ENCODE measurements around the gene DDR1.
"Not testable (repeated sequence)": the region's sequence is repeated elsewhere in the genome, so short reads cannot be mapped to it uniquely, and the experiment has no call there.

The DDR1 gene

GRCh38 chr6:30855429-30856075, 28.8 kb upstream of the DDR1 start:
- Histone ChIP-seq H3K9me3 (ENCODE audit: control insufficient read depth in 1 of 2, low read length in 2 of 2) (no peaks in the 10 kb centered on the region), H3K27me3 (ENCODE audit: low read depth, low read length) (no peaks in the 10 kb centered on the region), H3K27ac (ENCODE audit: low read length) (no peak overlapping the region), H3K4me3 (ENCODE audit: low read depth in 1 of 2, low read length in 2 of 2) (no peak overlapping the region), H3K36me3 (ENCODE audit: control insufficient read depth in 1 of 2, insufficient read depth in 2 of 2, low read length in 2 of 2) (no peaks in the 10 kb centered on the region), H3K4me1 (ENCODE audit: control insufficient read depth in 1 of 2, insufficient read depth in 2 of 2, low read length in 2 of 2) (no peaks in the 10 kb centered on the region)

DNA sequence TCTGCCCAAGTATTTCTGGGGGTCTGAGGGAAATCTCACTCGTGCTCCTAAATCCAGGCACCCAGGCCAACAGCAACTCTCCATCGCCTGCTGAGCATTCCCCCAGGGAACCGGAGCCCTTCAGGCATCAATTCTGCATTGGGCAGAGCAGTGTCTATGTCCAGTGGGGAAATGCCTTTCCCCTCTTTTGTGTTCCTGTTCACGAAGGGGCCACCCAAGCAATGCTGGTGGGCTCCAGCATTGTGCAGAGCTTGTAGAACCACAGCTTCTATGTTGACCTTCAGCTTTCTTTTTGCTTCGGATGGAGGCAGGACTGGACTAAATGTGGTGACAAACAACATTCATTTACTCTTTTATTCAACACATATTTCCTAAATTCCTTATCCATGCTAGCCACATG, 27.2 kb upstream of the DDR1 start:
- Histone ChIP-seq H3K4me3 (ENCODE audit: low read depth in 1 of 2, low read length in 2 of 2) (no peak overlapping the region), H3K27me3 (ENCODE audit: low read depth, low read length) (no peaks in the 10 kb centered on the region), H3K36me3 (ENCODE audit: control insufficient read depth in 1 of 2, insufficient read depth in 2 of 2, low read length in 2 of 2) (no peaks in the 10 kb centered on the region), H3K4me1 (ENCODE audit: control insufficient read depth in 1 of 2, insufficient read depth in 2 of 2, low read length in 2 of 2) (no peaks in the 10 kb centered on the region), H3K27ac (ENCODE audit: low read length) (no peak overlapping the region), H3K9me3 (ENCODE audit: control insufficient read depth in 1 of 2, low read length in 2 of 2) (no peaks in the 10 kb centered on the region)

- H3K27me3 ChIP-seq (ENCODE audit: low read depth, low read length) = no peaks in the 10 kb centered on the region
- H3K9me3 ChIP-seq (ENCODE audit: control insufficient read depth in 1 of 2, low read length in 2 of 2) = no peaks in the 10 kb centered on the region
- no peak overlapping the region for H3K27ac ChIP-seq (ENCODE audit: low read length)
Measured at GRCh38 chr6:30857549-30857948, 26.8 kb upstream of the DDR1 start.

GRCh38 chr6:30859726-30860125, 24.6 kb upstream of the DDR1 start:
- not testable (repeated sequence) for H3K9me3 ChIP-seq (ENCODE audit: control insufficient read depth in 1 of 2, low read length in 2 of 2); H3K4me3 ChIP-seq (ENCODE audit: low read depth in 1 of 2, low read length in 2 of 2); H3K27ac ChIP-seq (ENCODE audit: low read length); H3K4me1 ChIP-seq (ENCODE audit: control insufficient read depth in 1 of 2, insufficient read depth in 2 of 2, low read length in 2 of 2); H3K36me3 ChIP-seq (ENCODE audit: control insufficient read depth in 1 of 2, insufficient read depth in 2 of 2, low read length in 2 of 2); H3K27me3 ChIP-seq (ENCODE audit: low read depth, low read length)

More at GRCh38 chr6:30857549-30857948, 26.8 kb upstream of the DDR1 start:
- Histone ChIP-seq H3K4me3 (ENCODE audit: low read depth in 1 of 2, low read length in 2 of 2) (no peak overlapping the region), H3K36me3 (ENCODE audit: control insufficient read depth in 1 of 2, insufficient read depth in 2 of 2, low read length in 2 of 2) (no peaks in the 10 kb centered on the region), H3K4me1 (ENCODE audit: control insufficient read depth in 1 of 2, insufficient read depth in 2 of 2, low read length in 2 of 2) (no peaks in the 10 kb centered on the region)

DNA sequence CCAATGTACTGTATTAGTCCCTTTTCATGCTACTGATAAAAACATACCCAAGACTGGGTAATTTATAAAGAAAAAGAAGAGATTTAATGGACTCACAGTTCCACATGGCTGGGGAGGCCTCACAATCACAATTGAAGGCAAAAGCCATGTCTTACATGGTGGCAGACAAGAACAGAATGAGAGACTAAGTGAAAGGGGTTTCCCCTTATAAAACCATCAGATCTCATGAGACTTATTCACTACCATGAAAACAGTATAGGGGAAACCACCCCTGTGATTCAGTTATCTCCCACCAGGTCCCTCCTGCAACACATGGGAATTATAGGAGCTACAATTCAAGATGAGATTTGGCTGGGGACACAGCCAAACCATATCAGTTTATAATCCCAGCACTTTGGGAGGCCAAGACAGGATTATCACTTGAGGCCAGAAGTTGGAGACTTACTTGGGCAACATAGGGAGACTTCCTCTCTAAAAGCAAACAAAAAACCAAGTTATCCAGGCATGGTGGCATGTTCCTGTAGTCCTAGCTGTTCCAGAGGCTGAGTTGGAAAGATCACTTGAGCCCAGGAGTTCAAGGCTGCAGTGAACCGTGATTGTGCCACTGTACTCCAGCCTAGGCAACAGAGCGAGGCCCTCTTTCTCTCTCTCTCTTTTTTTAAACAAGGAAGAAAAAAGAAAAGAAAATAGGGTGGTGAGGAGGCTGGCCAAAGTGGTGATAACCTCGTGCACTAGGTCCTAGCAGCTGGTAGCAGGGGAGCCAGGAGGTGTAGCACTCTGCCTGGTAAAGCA, 22.9 kb upstream of the DDR1 start:
- Histone ChIP-seq H3K4me3 (ENCODE audit: low read depth in 1 of 2, low read length in 2 of 2) (no peak overlapping the region), H3K9me3 (ENCODE audit: control insufficient read depth in 1 of 2, low read length in 2 of 2) (no peaks in the 10 kb centered on the region), H3K27ac (ENCODE audit: low read length) (no peak overlapping the region), H3K4me1 (ENCODE audit: control insufficient read depth in 1 of 2, insufficient read depth in 2 of 2, low read length in 2 of 2) (no peaks in the 10 kb centered on the region), H3K36me3 (ENCODE audit: control insufficient read depth in 1 of 2, insufficient read depth in 2 of 2, low read length in 2 of 2) (no peaks in the 10 kb centered on the region), H3K27me3 (ENCODE audit: low read depth, low read length) (no peaks in the 10 kb centered on the region)

- no peak overlapping the region for H3K27ac ChIP-seq (ENCODE audit: low read length)
- no peak overlapping the region for H3K4me3 ChIP-seq (ENCODE audit: low read depth in 1 of 2, low read length in 2 of 2)
- H3K4me1 ChIP-seq (ENCODE audit: control insufficient read depth in 1 of 2, insufficient read depth in 2 of 2, low read length in 2 of 2) = no peaks in the 10 kb centered on the region
- no peaks in the 10 kb centered on the region for H3K9me3 ChIP-seq (ENCODE audit: control insufficient read depth in 1 of 2, low read length in 2 of 2)
- no peaks in the 10 kb centered on the region for H3K27me3 ChIP-seq (ENCODE audit: low read depth, low read length)
- no peaks in the 10 kb centered on the region for H3K36me3 ChIP-seq (ENCODE audit: control insufficient read depth in 1 of 2, insufficient read depth in 2 of 2, low read length in 2 of 2)
Measured at GRCh38 chr6:30862156-30862875, 22.0 kb upstream of the DDR1 start.

- no peak overlapping the region for H3K27ac ChIP-seq (ENCODE audit: low read length)
- H3K4me1 ChIP-seq (ENCODE audit: control insufficient read depth in 1 of 2, insufficient read depth in 2 of 2, low read length in 2 of 2) = no peaks in the 10 kb centered on the region
- peaks cover 0 to 4% of the 10 kb centered on the region in 2 donors for H3K9me3 ChIP-seq (ENCODE audit: control insufficient read depth in 1 of 2, low read length in 2 of 2)
- H3K36me3 ChIP-seq (ENCODE audit: control insufficient read depth in 1 of 2, insufficient read depth in 2 of 2, low read length in 2 of 2) = no peaks in the 10 kb centered on the region
- H3K4me3 ChIP-seq (ENCODE audit: low read depth in 1 of 2, low read length in 2 of 2) = no peak overlapping the region
- no peaks in the 10 kb centered on the region for H3K27me3 ChIP-seq (ENCODE audit: low read depth, low read length)
Measured at GRCh38 chr6:30864325-30864724, 20.0 kb upstream of the DDR1 start.

DNA sequence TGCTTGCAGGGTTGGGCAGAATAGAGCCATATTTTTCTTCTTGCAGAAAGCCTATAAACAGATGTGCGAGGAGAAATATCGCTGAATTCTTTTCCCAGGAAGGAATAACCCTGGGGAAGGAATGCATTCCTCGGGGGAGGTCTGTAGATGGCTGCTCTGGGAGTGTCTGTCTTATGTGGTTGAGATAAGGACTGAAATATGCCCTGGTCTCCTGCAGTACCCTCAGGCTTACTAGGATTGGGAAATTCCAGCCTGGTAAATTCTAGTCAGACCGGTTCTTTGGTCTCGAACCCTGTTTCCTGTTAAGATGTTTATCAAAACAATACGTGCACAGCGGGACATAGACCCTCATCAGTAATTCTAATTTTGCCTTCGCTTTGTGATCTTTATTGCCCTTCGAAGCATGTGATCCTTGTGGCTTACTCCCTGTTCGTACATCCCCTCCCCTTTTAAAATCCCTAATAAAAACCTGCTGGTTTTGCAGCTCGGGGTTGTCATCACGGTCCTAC, 15.0 kb upstream of the DDR1 start:
- not testable (repeated sequence) for H3K4me3 ChIP-seq (ENCODE audit: low read depth in 1 of 2, low read length in 2 of 2); H3K27me3 ChIP-seq (ENCODE audit: low read depth, low read length); H3K4me1 ChIP-seq (ENCODE audit: control insufficient read depth in 1 of 2, insufficient read depth in 2 of 2, low read length in 2 of 2); H3K27ac ChIP-seq (ENCODE audit: low read length); H3K36me3 ChIP-seq (ENCODE audit: control insufficient read depth in 1 of 2, insufficient read depth in 2 of 2, low read length in 2 of 2)
- peaks cover 0 to 13% of the 10 kb centered on the region in 2 donors for H3K9me3 ChIP-seq (ENCODE audit: control insufficient read depth in 1 of 2, low read length in 2 of 2)

- Histone ChIP-seq H3K36me3 (ENCODE audit: control insufficient read depth in 1 of 2, insufficient read depth in 2 of 2, low read length in 2 of 2) (no peaks in the 10 kb centered on the region), H3K4me3 (ENCODE audit: low read depth in 1 of 2, low read length in 2 of 2) (no peak overlapping the region), H3K9me3 (ENCODE audit: control insufficient read depth in 1 of 2, low read length in 2 of 2) (peaks cover 0 to 13% of the 10 kb centered on the region in 2 donors), H3K27me3 (ENCODE audit: low read depth, low read length) (no peaks in the 10 kb centered on the region), H3K4me1 (ENCODE audit: control insufficient read depth in 1 of 2, insufficient read depth in 2 of 2, low read length in 2 of 2) (peaks cover 0 to 4% of the 10 kb centered on the region in 2 donors), H3K27ac (ENCODE audit: low read length) (no peak overlapping the region)
Measured at GRCh38 chr6:30870546-30870945, 13.8 kb upstream of the DDR1 start.

DNA sequence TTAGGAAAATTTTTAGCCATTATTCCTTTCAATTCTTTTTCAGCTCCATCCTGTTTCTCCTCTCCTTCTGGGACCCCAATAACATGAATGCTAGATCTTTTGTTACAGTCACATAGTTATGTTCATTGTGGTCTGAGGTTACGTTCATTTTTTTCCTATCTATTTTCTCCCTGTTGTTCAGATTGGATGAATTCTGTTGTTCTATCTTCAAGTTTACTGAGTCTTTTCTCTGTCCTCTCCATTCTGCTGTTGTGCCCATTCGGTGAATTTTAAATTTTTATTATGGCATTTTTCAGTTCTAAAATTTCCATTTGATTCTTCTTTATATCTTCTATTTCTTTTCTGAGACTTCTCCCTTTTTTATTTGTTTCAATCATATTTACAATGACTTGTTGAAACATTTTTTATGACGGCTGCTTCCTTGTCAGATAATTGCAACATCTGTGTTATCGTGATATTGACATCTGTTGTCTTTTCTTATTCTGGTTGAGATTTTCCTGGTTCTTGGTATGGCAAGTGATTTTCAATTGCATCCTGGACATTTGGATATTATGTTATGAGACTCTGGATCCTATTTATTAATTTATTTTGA, 12.6 kb upstream of the DDR1 start:
- no peaks in the 10 kb centered on the region for H3K36me3 ChIP-seq (ENCODE audit: control insufficient read depth in 1 of 2, insufficient read depth in 2 of 2, low read length in 2 of 2)
- H3K27ac ChIP-seq (ENCODE audit: low read length) = no peak overlapping the region
- no peak overlapping the region for H3K4me3 ChIP-seq (ENCODE audit: low read depth in 1 of 2, low read length in 2 of 2)
- H3K4me1 ChIP-seq (ENCODE audit: control insufficient read depth in 1 of 2, insufficient read depth in 2 of 2, low read length in 2 of 2) = peaks cover 0 to 13% of the 10 kb centered on the region in 2 donors
- no peaks in the 10 kb centered on the region for H3K27me3 ChIP-seq (ENCODE audit: low read depth, low read length)
- peaks cover 0 to 13% of the 10 kb centered on the region in 2 donors for H3K9me3 ChIP-seq (ENCODE audit: control insufficient read depth in 1 of 2, low read length in 2 of 2)

- Histone ChIP-seq H3K27me3 (ENCODE audit: low read depth, low read length) (no peaks in the 10 kb centered on the region), H3K36me3 (ENCODE audit: control insufficient read depth in 1 of 2, insufficient read depth in 2 of 2, low read length in 2 of 2) (no peaks in the 10 kb centered on the region), H3K9me3 (ENCODE audit: control insufficient read depth in 1 of 2, low read length in 2 of 2) (peaks cover 0 to 13% of the 10 kb centered on the region in 2 donors), H3K4me1 (ENCODE audit: control insufficient read depth in 1 of 2, insufficient read depth in 2 of 2, low read length in 2 of 2) (peaks cover 0 to 24% of the 10 kb centered on the region in 2 donors), H3K4me3 (ENCODE audit: low read depth in 1 of 2, low read length in 2 of 2) (no peak overlapping the region), H3K27ac (ENCODE audit: low read length) (no peak overlapping the region)
Measured at GRCh38 chr6:30873137-30873640, 11.1 kb upstream of the DDR1 start.

Data from muscle layer of duodenum (tissue), 2 donors.